ENCODE measurements around the gene BPIFB2. TPM values are rescaled to one million over a fixed set of nuclear protein-coding genes. Genes with fewer than 3 reads are reported as not detected.

Gene BPIFB2
- total RNA-seq, 4 donors from 2014 or later: not detected

DNA sequence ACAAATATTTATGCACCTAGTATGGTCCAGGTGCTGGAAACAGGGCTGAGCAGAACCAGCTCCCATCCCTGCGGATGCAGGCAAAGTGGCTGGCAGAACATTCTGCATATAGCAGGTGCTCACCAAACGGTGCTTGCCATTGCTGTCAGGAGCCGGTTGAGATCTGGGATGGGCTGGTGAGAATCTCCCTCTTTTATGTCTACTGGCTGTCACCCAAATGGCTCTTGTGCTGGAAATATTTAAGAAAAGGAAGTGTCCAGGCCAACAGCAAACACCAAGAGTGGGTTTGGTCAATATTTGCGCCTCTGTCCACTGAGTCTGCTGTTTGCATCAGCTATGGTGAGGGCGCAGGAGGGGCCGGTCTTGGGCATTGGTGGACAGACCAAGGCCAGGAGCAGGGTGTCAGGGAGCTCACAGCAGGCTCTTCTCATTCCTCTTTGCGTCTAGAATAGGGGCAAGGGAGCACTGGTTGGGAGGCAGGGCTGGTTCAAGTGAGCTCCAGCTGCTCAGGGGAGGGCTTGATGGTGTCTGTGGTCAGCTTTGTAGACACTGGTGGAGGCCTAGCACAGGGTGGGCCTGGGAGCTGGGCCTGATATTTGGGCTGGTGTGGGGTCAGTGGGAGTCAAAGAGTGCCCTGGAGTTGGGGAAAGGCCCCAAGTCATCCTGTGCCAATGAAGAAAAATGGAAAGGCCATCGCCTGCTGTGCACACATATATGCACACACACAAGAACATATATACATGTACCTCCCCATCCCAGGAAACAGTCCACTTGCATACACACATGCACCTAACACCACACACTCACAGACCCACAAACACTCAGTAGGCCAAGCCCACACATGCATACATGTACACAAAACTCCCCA is 1.4 kb upstream of the BPIFB2 start:
- no peak overlapping the region for H3K4me3 ChIP-seq
- H3K36me3 ChIP-seq: no peaks in the 10 kb centered on the region
- TF ChIP-seq, protein P1, sequence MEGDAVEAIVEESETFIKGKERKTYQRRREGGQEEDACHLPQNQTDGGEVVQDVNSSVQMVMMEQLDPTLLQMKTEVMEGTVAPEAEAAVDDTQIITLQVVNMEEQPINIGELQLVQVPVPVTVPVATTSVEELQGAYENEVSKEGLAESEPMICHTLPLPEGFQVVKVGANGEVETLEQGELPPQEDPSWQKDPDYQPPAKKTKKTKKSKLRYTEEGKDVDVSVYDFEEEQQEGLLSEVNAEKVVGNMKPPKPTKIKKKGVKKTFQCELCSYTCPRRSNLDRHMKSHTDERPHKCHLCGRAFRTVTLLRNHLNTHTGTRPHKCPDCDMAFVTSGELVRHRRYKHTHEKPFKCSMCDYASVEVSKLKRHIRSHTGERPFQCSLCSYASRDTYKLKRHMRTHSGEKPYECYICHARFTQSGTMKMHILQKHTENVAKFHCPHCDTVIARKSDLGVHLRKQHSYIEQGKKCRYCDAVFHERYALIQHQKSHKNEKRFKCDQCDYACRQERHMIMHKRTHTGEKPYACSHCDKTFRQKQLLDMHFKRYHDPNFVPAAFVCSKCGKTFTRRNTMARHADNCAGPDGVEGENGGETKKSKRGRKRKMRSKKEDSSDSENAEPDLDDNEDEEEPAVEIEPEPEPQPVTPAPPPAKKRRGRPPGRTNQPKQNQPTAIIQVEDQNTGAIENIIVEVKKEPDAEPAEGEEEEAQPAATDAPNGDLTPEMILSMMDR (IDR thresholded peaks at IDR 0.05): no peak
- no peak for TF ChIP-seq POLR2A (IDR thresholded peaks at IDR 0.05)
- no peaks in the 10 kb centered on the region for H3K9me3 ChIP-seq
- peak in 1 of 3 donors; percentile 10 for DNase-seq
- H3K27me3 ChIP-seq: no peaks in the 10 kb centered on the region
- no peak overlapping the region for H3K27ac ChIP-seq
- H3K4me1 ChIP-seq: no peaks in the 10 kb centered on the region

DNA sequence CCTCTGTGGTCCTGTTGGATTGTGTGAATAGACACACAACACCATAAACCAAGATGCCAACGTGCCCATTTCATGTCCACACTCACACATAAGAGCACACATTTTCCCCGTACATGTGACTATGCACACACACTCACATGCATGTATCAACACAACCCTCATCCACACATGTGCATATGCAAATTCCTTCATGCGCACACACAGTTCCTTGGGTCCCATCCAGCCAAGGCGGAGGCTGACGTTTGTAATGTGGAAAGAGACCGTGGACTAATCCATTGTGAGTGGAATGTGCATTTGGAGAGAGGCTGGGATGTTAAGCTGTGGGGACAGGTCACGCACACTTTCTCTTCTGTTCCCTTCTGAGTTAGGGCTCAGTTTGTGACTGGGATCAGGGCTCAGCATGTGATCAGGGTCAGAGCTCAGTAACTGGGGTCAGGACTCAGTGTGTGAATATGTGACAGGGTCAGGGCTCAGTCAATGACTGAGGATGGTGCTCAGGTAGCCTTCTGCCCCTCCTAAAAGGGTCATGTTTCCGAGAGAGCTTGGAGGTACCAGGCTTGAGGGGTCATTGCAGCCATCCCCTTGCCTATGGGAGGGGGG is 628 bp upstream of the BPIFB2 start:
- H3K4me1 ChIP-seq: no peaks in the 10 kb centered on the region
- no peak for TF ChIP-seq POLR2A (IDR thresholded peaks at IDR 0.05)
- TF ChIP-seq, protein P1 (IDR thresholded peaks at IDR 0.05): no peak
- no peaks in the 10 kb centered on the region for H3K9me3 ChIP-seq
- no peaks in the 10 kb centered on the region for H3K36me3 ChIP-seq
- peak in 1 of 3 donors; percentile 15 for DNase-seq
- H3K27ac ChIP-seq: no peak overlapping the region
- no peaks in the 10 kb centered on the region for H3K27me3 ChIP-seq
- H3K4me3 ChIP-seq: no peak overlapping the region

DNA sequence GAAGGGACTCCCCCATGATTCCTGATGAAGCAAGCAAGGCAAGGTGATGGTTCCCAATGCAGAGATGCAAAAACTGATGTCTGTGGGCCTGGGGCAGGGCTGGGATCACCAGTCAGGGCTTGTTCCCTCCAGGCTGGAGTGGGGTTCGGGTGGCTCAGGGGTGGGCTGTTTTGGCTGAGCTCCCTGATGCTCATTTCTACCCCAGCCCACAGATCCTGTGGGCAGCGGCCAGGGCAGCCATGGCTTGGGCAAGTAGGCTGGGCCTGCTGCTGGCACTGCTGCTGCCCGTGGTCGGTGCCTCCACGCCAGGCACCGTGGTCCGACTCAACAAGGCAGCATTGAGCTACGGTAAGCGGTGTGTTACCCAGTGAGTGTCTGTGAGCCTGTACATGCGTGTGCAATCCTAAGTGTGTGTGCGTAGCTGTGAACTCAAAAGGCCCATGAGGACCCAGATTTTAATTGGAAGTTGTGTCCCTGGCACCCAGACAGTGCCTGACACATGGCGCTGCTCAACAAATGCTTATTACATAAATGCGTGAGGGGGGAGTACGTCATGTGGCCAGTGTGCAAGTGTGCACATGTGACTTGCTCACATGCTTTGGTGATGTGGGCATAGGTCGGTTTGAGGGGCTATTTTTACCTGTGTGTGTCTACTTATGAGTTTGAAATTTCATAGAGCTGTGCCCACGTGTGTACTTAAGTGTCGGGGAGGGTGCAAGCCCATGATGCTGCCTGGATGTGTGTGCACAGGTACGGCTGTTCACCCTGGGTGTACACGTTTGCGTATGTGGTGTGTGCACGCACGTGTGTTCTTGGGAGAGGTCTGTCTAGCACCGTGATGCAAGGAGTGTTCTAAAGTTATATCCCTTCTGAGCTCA is 1.1 kb downstream of the BPIFB2 start:
- H3K36me3 ChIP-seq: no peaks in the 10 kb centered on the region
- no peak for TF ChIP-seq POLR2A (IDR thresholded peaks at IDR 0.05)
- TF ChIP-seq, protein P1 (IDR thresholded peaks at IDR 0.05): no peak
- no peak overlapping the region for H3K27ac ChIP-seq
- no peaks in the 10 kb centered on the region for H3K4me1 ChIP-seq
- peak in 1 of 3 donors; percentile 7 for DNase-seq
- H3K27me3 ChIP-seq: no peaks in the 10 kb centered on the region
- H3K4me3 ChIP-seq: no peak overlapping the region
- H3K9me3 ChIP-seq: no peaks in the 10 kb centered on the region

DNA sequence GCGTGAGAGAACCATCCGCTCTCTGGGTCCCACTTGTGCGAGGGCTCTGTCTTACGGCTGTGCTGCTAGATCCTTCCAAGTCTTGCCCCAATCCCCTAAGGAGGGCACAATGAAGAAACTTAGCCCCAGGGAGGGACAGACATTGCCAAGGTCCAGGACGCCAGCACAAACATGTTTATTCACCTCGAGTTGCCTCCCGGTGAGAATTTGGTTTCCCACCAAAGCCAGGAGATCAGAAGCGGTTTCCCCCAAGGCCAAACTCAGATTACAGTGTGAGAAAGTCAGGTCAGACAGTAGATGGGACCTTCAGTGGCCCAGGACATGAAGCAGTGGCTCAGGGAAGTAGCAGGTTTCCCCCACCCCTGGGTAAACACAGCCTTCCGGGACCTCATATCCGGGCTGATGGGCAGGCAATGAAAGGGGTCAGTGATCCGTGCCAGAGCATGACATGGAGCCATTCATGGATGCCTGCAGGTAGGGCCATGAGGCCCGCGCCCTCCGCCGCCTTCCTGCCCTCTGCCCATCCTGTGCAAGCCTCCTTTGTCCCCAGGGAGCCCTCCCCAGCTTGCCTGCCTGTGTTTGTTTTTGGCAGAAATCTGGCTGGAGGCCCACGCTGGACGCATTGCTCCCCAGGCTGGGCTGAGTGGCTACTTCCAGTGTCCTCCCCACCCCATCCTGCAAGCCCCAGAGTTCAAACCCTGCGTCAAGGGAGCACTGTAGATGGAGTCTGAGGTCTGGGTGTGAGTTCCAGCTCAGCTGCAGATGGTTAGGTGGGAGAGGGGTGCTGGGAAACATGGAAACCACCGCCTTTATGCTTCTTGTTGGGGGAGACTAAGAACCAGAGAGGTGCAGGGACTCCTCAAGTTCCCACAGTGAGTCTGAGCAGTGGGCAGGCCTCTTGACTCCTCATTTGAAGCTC is 2.0 kb downstream of the BPIFB2 start:
- Histone ChIP-seq H3K9me3 (no peaks in the 10 kb centered on the region), H3K36me3 (no peaks in the 10 kb centered on the region), H3K4me3 (no peak overlapping the region), H3K27ac (no peak overlapping the region), H3K4me1 (no peaks in the 10 kb centered on the region), H3K27me3 (no peaks in the 10 kb centered on the region)
- TF ChIP-seq POLR2A (IDR thresholded peaks at IDR 0.05): no peak
- TF ChIP-seq, protein P1 (IDR thresholded peaks at IDR 0.05): no peak
- DNase-seq: peak in 1 of 3 donors; percentile 29

DNA sequence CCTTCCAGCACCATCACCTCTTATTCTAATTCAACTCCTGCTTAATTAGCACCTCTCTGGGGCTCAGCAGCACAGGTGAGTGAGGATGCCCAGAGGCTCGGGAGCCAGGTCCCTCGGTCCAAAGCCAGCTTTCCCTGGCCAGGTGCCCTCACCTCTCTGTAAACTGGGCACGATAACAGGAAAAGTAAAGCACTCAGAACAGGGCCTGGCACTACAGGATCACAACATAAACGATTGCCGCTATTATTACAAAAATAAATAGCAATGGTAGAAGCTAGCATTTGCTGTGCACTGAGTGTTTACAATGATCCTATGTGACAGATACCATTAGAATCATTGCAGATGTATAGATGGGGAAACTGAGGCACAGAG is 2.6 kb downstream of the BPIFB2 start:
- TF ChIP-seq, protein P1 (IDR thresholded peaks at IDR 0.05): no peak
- TF ChIP-seq POLR2A (IDR thresholded peaks at IDR 0.05): no peak
- Histone ChIP-seq H3K4me3 (no peak overlapping the region), H3K36me3 (no peaks in the 10 kb centered on the region), H3K27ac (no peak overlapping the region), H3K4me1 (no peaks in the 10 kb centered on the region), H3K9me3 (no peaks in the 10 kb centered on the region), H3K27me3 (no peaks in the 10 kb centered on the region)
- DNase-seq: no peak
